Measurements from ENCODE around the gene LBR. TPM values are rescaled to one million over a fixed set of nuclear protein-coding genes. Genes with fewer than 3 reads are reported as not detected.
"Not testable (repeated sequence)": the region's sequence is repeated elsewhere in the genome, so short reads cannot be mapped to it uniquely, and the experiment has no call there.

The LBR gene
- total RNA-seq, 1 donor from 2014 or later = 93.9 TPM

- no peaks in the 10 kb centered on the region for H3K9me3 Mint-ChIP-seq (ENCODE audit: unreplicated experiment)
- no peaks in the 10 kb centered on the region for H3K27me3 Mint-ChIP-seq (ENCODE audit: unreplicated experiment)
- DNase-seq = no peak
- H3K36me3 Mint-ChIP-seq (ENCODE audit: unreplicated experiment) = peaks cover 7% of the 10 kb centered on the region
- H3K4me3 Mint-ChIP-seq (ENCODE audit: unreplicated experiment) = no peak overlapping the region
- no peaks in the 10 kb centered on the region for H3K4me1 Mint-ChIP-seq (ENCODE audit: low read depth, unreplicated experiment)
- no peak for TF ChIP-seq CTCF (IDR thresholded peaks at IDR 0.05; ENCODE audit: partially characterized antibody, unreplicated experiment)
- H3K27ac Mint-ChIP-seq (ENCODE audit: unreplicated experiment) = no peak overlapping the region
Measured at GRCh38 chr1:225400968-225401367, 26.9 kb downstream of the LBR start.

GRCh38 chr1:225396357-225396756 lies 31.5 kb downstream of the LBR start:
- peaks cover 2% of the 10 kb centered on the region for H3K27me3 Mint-ChIP-seq (ENCODE audit: unreplicated experiment)
- no peaks in the 10 kb centered on the region for H3K4me1 Mint-ChIP-seq (ENCODE audit: low read depth, unreplicated experiment)
- no peak for TF ChIP-seq CTCF (IDR thresholded peaks at IDR 0.05; ENCODE audit: partially characterized antibody, unreplicated experiment)
- no peak overlapping the region for H3K27ac Mint-ChIP-seq (ENCODE audit: unreplicated experiment)
- H3K9me3 Mint-ChIP-seq (ENCODE audit: unreplicated experiment) = peaks cover 4% of the 10 kb centered on the region
- H3K36me3 Mint-ChIP-seq (ENCODE audit: unreplicated experiment) = peaks cover 14% of the 10 kb centered on the region
- DNase-seq = no peak
- no peak overlapping the region for H3K4me3 Mint-ChIP-seq (ENCODE audit: unreplicated experiment)

- Mint-ChIP-seq H3K27ac (ENCODE audit: unreplicated experiment) (peak overlapping the region; percentile 19), H3K4me1 (ENCODE audit: low read depth, unreplicated experiment) (no peaks in the 10 kb centered on the region), H3K4me3 (ENCODE audit: unreplicated experiment) (no peak overlapping the region), H3K36me3 (ENCODE audit: unreplicated experiment) (peaks cover 7% of the 10 kb centered on the region), H3K27me3 (ENCODE audit: unreplicated experiment) (peaks cover 3% of the 10 kb centered on the region), H3K9me3 (ENCODE audit: unreplicated experiment) (peaks cover 5% of the 10 kb centered on the region)
- DNase-seq = no peak
- TF ChIP-seq CTCF (IDR thresholded peaks at IDR 0.05; ENCODE audit: partially characterized antibody, unreplicated experiment) = no peak
Measured at GRCh38 chr1:225389843-225390242, 38.0 kb downstream of the LBR start.

- Mint-ChIP-seq H3K4me1 (ENCODE audit: low read depth, unreplicated experiment) (no peaks in the 10 kb centered on the region), H3K4me3 (ENCODE audit: unreplicated experiment) (no peak overlapping the region), H3K36me3 (ENCODE audit: unreplicated experiment) (peaks cover 7% of the 10 kb centered on the region), H3K9me3 (ENCODE audit: unreplicated experiment) (peaks cover 5% of the 10 kb centered on the region), H3K27ac (ENCODE audit: unreplicated experiment) (no peak overlapping the region), H3K27me3 (ENCODE audit: unreplicated experiment) (peaks cover 3% of the 10 kb centered on the region)
- no peak for TF ChIP-seq CTCF (IDR thresholded peaks at IDR 0.05; ENCODE audit: partially characterized antibody, unreplicated experiment)
- no peak for DNase-seq
Measured at GRCh38 chr1:225388372-225388771, 39.5 kb downstream of the LBR start.

GRCh38 chr1:225386860-225387259 lies 41.0 kb downstream of the LBR start:
- DNase-seq; H3K27me3 Mint-ChIP-seq (ENCODE audit: unreplicated experiment); H3K27ac Mint-ChIP-seq (ENCODE audit: unreplicated experiment); H3K4me1 Mint-ChIP-seq (ENCODE audit: low read depth, unreplicated experiment); H3K9me3 Mint-ChIP-seq (ENCODE audit: unreplicated experiment); H3K36me3 Mint-ChIP-seq (ENCODE audit: unreplicated experiment); H3K4me3 Mint-ChIP-seq (ENCODE audit: unreplicated experiment): not testable (repeated sequence)

GRCh38 chr1:225380691-225381090 lies 47.1 kb downstream of the LBR start:
- no peaks in the 10 kb centered on the region for H3K36me3 Mint-ChIP-seq (ENCODE audit: unreplicated experiment)
- no peaks in the 10 kb centered on the region for H3K4me1 Mint-ChIP-seq (ENCODE audit: low read depth, unreplicated experiment)
- no peaks in the 10 kb centered on the region for H3K27me3 Mint-ChIP-seq (ENCODE audit: unreplicated experiment)
- DNase-seq = no peak
- H3K4me3 Mint-ChIP-seq (ENCODE audit: unreplicated experiment) = no peak overlapping the region
- no peak for TF ChIP-seq CTCF (IDR thresholded peaks at IDR 0.05; ENCODE audit: partially characterized antibody, unreplicated experiment)
- H3K27ac Mint-ChIP-seq (ENCODE audit: unreplicated experiment) = no peak overlapping the region
- no peaks in the 10 kb centered on the region for H3K9me3 Mint-ChIP-seq (ENCODE audit: unreplicated experiment)
